ENCODE data around the gene HOXB9.

Gene HOXB9

DNA sequence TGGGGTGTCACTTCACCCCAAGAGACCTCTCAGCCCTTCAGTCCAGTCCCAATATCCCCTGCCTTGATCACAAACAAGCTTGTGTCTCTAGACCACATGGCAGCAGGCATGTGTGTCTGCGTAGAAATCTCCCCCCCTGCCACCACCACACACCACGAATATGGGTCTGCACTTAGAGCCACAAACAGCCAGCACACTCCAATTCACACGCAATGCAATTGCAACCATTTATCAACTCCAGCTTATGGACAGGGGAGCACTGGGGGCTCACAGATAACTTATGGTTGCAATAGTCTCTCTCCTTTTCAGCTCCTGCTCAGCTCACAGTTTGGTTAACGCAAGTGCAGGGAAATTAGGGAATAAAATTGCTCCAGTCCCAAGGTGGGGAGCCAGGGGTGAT, 2.6 kb downstream of the HOXB9 start:
- DNase-seq: no peak

DNA sequence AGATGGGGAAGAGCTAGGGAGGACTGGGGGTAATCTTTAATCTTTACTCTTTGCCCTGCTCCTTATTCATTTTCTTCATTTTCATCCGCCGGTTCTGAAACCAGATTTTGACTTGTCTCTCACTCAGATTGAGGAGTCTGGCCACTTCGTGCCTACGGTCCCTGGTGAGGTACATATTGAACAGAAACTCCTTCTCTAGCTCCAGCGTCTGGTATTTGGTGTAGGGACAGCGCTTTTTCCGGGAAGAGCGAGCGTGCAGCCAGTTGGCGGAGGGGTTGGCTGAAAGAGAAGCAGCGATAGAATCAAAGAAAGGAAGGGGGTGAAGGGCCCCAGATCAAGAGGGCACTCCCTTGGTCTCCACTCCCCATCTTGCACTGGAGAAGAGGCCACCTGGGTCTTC, 3.3 kb downstream of the HOXB9 start:
- no peak for DNase-seq

DNA sequence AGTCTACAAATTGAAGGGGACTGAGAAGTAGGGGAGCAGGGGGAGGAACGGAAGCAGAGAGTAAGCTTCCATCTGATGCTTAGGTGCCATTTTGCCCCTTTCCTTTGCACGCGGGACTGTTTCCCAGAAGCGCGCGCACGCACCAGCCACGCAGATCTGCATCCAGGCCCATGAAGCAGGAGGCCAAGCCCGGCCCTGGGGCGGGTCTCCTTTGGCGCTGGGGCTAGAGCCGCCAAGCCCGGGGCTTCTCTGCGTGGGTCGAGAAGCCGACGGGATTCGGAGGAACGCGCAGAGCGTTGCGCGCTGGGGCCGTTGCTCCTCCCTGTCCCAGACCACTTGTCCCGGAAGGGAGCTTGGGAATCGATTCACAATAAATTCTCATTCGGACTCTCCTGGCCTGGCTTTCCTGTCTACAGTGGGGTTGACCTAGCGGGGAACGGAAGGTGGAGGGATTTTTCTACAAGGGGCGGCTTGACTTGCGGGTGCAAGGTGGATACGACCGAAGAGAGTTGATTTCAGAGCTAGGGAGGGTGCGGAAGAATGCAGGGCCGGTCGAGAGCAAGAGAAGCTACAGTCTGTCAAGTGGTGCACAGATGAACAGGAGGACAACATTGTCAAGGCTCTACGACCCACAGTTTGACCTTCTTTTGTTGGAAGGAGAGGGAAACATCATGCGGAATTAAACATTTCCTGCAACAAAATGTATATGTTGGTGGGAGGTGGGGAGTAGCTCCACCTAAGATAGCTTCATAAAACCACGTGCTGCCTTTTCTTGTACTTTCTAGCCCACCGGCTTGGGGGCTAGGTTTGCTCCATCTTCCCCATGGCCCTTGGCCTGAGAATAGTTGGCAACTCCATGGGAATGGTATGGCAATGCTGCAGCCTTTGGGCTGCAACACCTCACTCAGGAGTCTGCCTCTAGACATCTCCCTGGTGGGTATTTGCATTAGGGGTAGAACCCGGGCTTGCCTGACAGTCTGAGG, 4.5 kb downstream of the HOXB9 start:
- DNase-seq: no peak

DNA sequence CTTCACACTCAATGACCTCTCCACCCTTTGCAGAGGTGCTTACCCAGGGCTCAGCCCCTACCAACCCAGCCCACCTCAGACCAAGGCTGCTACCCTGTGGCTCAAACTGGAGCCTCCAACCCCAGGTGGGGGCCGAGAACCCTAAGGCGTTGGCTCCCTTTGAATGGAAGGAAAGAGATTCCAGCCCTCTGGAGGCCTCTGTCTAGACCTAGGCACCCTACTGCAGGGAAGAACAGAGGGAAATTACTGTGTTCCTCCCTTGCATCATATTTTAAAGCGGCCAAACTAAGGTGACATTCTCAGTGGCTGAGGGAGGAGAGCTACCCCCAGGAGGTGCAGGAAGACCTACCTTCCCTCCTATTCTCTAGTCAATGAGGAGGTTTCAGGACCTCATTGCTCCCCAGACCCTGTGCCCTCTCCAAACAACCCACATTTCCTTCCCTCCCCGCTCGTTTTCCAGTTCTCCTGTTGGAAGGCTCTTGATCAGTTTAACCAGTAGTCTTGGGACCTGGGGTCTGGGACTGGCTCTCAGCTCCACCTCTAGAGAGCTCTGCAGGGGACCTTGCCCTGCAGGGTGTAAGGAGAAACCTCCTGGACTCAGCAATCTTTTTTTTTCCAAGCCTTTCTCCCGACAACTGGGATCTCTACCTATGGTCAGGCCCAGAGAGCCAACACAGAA, 5.6 kb downstream of the HOXB9 start:
- DNase-seq: no peak

- DNase-seq: no peak
These were observed 6.2 kb downstream of the HOXB9 start for GRCh38 chr17:48619826-48620449.

DNA sequence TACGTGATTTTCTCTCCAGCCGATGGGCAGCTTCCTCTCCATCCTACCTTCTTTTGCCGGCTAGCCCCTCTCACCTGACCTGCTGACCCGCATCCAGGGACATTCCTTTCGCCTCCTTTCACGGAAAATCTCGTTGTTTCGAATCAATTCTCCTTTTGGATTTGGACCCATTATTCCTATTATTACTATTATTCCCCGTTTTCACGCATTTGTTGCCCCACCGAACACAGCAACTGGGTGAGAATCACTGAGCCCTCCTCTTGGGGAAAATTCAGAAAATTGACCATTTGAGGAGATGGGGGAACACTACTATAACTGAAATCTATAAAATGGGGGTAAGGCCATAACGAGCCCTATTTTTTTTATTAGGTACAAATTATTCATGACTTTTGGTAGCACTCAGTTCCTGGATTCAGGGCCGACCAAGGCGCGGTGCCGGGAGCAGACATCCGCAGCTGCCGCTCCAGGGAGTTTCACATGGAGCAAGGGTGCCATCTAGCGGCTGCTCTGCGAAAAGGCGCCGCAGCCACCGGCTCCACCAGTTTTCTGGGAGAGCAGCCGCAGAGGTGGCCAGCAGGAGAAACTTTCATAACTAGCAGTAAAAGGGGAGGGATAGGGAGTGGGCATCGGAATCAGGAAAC, 7.8 kb downstream of the HOXB9 start:
- peak; percentile 91 for DNase-seq

DNA sequence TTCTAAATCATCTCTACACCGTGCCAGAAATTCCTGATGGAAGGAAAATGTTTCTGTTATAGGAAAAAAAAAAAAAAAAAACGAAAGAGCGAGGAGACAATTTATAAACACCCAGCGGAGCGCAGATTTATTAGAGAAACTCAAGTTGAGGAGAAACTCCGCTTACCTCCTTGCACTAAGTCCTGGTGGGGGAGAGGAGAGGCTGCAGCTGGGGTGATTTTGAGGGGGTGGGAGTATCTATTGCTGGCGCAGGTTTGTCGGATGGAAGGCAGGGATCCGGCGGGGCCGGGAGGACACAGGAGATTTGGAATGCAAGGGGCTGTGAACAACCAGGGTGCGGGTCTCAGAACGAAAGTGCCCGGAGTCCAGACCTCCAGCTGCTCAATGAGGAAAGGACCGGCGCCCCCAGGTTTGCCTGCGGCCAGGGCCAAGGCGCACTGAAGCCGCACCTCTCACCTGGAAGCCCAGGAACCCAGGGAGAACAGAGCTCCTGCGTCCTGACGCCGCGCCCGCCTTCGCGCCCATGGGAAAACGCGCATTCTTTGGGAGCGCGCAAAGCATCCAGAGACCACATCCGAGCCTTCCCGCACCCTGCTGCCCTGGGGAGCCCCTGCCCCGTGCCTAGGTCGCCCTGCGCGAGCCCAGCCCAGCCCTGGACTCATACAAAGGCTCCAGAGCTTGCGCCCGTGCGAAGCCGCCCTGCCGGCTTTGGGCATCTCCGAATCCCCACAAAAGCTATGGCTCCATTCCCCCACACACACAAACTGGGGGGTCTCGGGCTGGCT, 8.5 kb downstream of the HOXB9 start:
- DNase-seq: no peak

DNA sequence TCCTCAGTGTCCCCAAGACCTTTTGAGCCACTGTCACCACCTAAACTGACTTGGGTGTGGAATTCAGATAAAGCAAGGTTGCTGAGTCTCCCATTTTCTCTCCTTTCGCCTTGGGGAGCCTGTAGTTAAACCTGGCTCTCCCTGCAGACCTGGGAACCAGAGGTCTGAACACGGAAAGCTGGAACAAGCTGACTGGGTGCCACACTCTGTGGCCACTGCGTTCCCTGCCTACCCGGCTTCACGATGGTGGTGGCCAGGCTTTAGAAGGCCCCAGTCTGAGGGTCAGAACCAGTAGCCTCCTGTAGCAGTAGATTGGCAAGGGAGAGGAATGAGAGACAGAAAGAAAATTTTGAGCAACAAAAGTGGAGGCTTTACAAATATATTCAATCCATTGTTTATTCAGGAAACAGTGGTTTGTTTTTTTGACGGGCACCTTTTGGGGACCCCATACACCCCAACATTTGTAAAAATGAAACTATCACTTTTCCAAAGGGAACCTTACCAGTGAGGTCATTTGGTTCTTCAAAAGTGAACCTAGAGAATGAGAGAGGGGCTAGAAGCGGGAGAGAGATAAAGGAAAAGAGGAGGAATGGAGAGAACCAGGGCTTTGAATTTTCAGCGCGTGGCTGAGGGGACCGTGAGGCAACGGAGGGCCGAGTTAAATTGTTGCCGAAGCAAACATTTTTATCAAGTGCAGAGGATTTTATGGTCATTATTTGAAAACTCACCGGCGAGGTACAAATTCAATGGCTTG, 9.3 kb downstream of the HOXB9 start:
- no peak for DNase-seq

- DNase-seq: no peak
These were observed 10.0 kb downstream of the HOXB9 start for GRCh38 chr17:48615963-48616716.

GRCh38 chr17:48615047-48615962, 10.9 kb downstream of the HOXB9 start, which contains the start of gene HOXB8:
HOXB8 (minus strand) TSS chr17:48615292; CDS start chr17:48614704, 588 bp downstream.
- DNase-seq: no peak

DNA sequence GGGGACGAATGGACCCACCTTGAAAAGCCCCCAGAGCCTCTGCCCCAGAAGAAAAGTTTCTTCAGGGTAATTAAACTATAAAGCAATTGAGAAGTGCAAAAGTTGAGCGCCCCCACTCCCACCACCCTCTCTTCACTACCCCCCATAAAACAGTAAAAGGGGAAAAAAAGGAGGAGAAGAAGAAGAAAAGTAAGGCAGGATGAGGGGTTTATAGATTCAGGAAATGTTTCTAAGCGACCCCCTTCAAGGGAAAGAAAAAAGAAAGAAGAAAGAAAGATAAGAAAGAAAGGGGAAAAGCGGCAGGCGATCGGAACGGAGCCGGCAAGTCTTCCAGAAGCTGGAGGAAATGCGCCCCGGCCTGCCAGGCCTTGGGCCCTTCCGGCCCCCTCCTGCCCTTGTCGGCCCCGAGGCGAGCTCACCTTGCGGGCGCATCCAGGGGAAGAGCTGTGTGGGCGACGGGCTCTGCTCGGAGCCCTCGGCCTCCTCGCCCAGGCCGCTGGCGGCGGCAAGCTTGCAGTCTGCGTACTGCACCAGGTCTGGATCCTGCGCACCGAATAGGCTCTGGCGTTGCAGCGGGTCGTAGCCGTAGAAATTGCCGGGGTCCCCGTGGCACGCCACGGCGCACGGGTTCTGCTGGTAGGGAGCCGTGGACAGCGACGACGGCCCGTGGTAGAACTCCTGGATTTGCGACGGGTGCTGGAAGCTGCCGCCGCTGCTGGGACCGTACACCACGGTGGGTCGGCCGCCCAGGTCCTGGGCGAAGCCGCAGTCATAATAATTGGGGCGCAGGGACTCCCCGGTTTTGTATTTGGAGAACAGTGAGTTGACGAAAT, 12.1 kb downstream of the HOXB9 start:
- no peak for DNase-seq

DNA sequence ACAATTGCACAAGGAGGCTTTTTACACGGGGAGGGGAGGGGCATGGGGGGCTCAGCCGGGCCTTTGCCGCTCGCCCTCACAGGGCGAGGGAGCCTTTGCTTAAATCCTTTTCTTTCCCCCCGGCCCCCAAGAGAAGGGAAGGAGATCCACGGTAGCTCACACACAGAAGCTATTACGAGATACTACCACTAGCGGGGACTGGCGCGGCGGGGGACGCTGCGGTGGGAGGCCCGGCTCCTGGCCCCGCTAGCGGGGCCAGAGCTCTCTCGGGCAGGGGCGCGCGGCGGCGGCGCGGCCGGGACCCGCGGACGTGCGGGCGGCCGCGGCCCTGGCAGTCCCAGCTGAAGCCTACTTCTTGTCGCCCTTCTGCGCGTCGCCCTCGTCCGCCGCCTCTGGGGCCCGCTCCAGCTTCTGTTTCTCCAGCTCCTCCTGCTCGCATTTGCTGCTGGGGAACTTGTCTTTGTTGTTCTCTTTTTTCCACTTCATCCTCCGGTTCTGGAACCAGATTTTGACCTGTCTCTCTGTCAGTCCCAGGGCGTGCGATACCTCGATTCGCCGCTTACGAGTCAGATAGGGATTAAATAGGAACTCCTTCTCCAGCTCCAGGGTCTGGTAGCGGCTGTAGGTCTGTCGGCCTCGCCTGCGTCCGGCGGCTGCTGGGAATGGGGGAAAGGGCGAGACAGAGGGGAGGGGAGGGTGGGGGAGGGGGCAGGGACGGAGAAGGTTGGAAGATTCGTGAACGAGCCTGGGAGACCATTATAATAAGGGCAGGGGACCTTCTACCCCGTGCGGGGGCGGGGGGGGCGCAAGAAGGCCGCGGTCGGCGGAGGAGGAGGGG, 13.1 kb downstream of the HOXB9 start:
- DNase-seq: no peak

- no peak for DNase-seq
These were observed 13.7 kb downstream of the HOXB9 start for GRCh38 chr17:48612456-48612853.

GRCh38 chr17:48611681-48612455, 14.3 kb downstream of the HOXB9 start:
- DNase-seq: no peak

GRCh38 chr17:48611213-48611612, 14.9 kb downstream of the HOXB9 start:
- no peak for DNase-seq

GRCh38 chr17:48610282-48611211, 15.6 kb downstream of the HOXB9 start, which contains the start of gene HOXB7:
HOXB7 (minus strand) TSS chr17:48611017; CDS start chr17:48610918, 99 bp downstream.
- peak; percentile 75 for DNase-seq

Data from right hindlimb (tissue), 1 donor.